ENCODE results near the gene KCTD2. TPM values are rescaled to one million over a fixed set of nuclear protein-coding genes. Genes with fewer than 3 reads are reported as not detected.

KCTD2 gene
- total and polyA plus RNA-seq, 2 of the 13 experiments (the other 11 are each of a cell fraction or from before 2014, with no cell fraction given): 28.3 to 32.6 TPM

DNA sequence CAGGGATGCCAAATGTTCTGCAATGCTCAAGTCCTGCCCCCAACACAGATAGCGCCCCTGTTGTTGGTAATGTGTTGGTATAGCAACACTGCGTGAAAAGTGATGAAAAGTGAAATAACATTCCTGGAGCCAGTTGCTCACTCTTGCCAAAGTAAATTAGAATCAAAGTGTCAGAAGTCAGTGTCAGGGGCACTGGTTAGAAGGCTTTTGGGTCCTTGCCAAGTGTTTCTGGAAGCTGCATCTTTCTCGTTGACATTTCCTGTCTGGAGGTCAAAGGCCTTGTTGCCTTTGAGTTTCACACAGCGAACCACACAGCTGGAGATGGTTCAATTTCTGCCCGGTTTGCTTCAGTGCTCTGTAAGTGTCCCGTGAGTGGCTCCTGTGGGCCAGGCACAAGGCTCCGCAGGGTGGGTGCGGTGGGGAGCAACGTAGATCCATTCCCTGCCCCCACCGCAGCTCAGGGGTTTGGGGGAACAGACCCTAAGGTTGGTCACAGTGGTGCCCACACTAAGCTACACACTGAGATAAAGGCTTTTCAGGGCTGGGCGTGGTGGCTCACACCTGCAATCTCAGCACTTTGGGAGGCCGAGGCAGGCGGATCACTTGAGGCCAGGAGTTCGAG lies 37.1 kb downstream of the KCTD2 start (continued):
- TF ChIP-seq CREB1 (IDR thresholded peaks at IDR 0.05) (no peak), CREB1 (CRISPR knock-in tag; IDR thresholded peaks at IDR 0.05) (0 out of 2 replicates have a peak, but pooled peaks have one; percentile 26), ZFP62 (CRISPR knock-in tag; IDR thresholded peaks at IDR 0.05) (no peak), SMYD3 (CRISPR knock-in tag; IDR thresholded peaks at IDR 0.05) (no peak), TBX2 (CRISPR knock-in tag; IDR thresholded peaks at IDR 0.05; ENCODE audit: borderline replicate concordance) (peak; percentile 99), SATB2 (CRISPR knock-in tag; IDR thresholded peaks at IDR 0.05) (no peak), ZNF543 (CRISPR knock-in tag; IDR thresholded peaks at IDR 0.05) (no peak), HNRNPK (IDR thresholded peaks at IDR 0.05; ENCODE audit: low read depth, low read length, poor library complexity, severe bottlenecking) (no peak), SYNCRIP (IDR thresholded peaks at IDR 0.05; ENCODE audit: insufficient read depth, low read depth, low read length) (no peak), U2AF2 (IDR thresholded peaks at IDR 0.05; ENCODE audit: low read depth, low read length) (no peak), TOE1 (CRISPR knock-in tag; IDR thresholded peaks at IDR 0.05) (peak; percentile 81; the same call in 1 of the 2 replicates), FOXP1 (IDR thresholded peaks at IDR 0.05) (no peak), FOXP1 (CRISPR knock-in tag; IDR thresholded peaks at IDR 0.05) (peak; percentile 95), ZNF547 (CRISPR knock-in tag; IDR thresholded peaks at IDR 0.05) (peak; percentile 76; the same call in 1 of the 2 replicates), ZBTB21 (CRISPR knock-in tag; IDR thresholded peaks at IDR 0.05) (no peak; the same call in 1 of the 2 replicates), ZBTB3 (CRISPR knock-in tag; IDR thresholded peaks at IDR 0.05; ENCODE audit: borderline replicate concordance, low read depth) (peak; percentile 77; the same call in 1 of the 2 replicates), ZNF326 (CRISPR knock-in tag; IDR thresholded peaks at IDR 0.05; ENCODE audit: borderline replicate concordance) (no peak), ZNF720 (CRISPR knock-in tag; IDR thresholded peaks at IDR 0.05) (no peak), HNRNPUL1 (IDR thresholded peaks at IDR 0.05; ENCODE audit: low read depth, low read length) (no peak), SALL1 (CRISPR knock-in tag; IDR thresholded peaks at IDR 0.05) (peak; percentile 97), ZNF552 (CRISPR knock-in tag; IDR thresholded peaks at IDR 0.05; ENCODE audit: borderline replicate concordance) (peak; percentile 76; the same call in 1 of the 2 replicates), SMAD3 (CRISPR knock-in tag; IDR thresholded peaks at IDR 0.05) (peak; percentile 83; the same call in 1 of the 2 replicates), AGO2 (optimal IDR thresholded peaks at IDR 0.05; ENCODE audit: low read depth, low read length) (no peak), ZNF207 (IDR thresholded peaks at IDR 0.05; ENCODE audit: borderline replicate concordance) (no peak), ZMYM2 (CRISPR knock-in tag; IDR thresholded peaks at IDR 0.05) (peak; percentile 91), DPF2 (CRISPR knock-in tag; IDR thresholded peaks at IDR 0.05; ENCODE audit: borderline replicate concordance, low read depth) (peak; percentile 83)
- TF ChIP-seq, protein P1, sequence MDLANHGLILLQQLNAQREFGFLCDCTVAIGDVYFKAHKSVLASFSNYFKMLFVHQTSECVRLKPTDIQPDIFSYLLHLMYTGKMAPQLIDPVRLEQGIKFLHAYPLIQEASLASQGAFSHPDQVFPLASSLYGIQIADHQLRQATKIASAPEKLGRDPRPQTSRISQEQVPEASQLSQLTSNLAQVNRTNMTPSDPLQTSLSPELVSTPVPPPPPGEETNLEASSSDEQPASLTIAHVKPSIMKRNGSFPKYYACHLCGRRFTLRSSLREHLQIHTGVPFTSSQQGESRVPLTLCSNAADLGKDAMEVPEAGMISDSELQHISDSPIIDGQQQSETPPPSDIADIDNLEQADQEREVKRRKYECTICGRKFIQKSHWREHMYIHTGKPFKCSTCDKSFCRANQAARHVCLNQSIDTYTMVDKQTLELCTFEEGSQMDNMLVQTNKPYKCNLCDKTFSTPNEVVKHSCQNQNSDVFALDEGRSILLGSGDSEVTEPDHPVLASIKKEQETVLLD (CRISPR knock-in tag; IDR thresholded peaks at IDR 0.05; ENCODE audit: low read depth): no peak
- TF ChIP-seq, protein P2, sequence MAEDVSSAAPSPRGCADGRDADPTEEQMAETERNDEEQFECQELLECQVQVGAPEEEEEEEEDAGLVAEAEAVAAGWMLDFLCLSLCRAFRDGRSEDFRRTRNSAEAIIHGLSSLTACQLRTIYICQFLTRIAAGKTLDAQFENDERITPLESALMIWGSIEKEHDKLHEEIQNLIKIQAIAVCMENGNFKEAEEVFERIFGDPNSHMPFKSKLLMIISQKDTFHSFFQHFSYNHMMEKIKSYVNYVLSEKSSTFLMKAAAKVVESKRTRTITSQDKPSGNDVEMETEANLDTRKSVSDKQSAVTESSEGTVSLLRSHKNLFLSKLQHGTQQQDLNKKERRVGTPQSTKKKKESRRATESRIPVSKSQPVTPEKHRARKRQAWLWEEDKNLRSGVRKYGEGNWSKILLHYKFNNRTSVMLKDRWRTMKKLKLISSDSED (CRISPR knock-in tag; IDR thresholded peaks at IDR 0.05): no peak
- TF ChIP-seq, protein P3, sequence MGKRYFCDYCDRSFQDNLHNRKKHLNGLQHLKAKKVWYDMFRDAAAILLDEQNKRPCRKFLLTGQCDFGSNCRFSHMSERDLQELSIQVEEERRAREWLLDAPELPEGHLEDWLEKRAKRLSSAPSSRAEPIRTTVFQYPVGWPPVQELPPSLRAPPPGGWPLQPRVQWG (CRISPR knock-in tag; IDR thresholded peaks at IDR 0.05; ENCODE audit: borderline replicate concordance, low read depth): no peak

All from HepG2 (cell line).